HL-60 (cell line): Measurements from ENCODE around the gene SUMF1.

Experiments used
- CTCF ChIP-seq: IDR thresholded peaks from one replicate; pipeline ENCODE4 v1.5.1; 2011; ENCODE audit warnings: low read length, control low read depth, inconsistent platforms; ENCODE audit not compliant: insufficient read depth
- POLR2AphosphoS5 ChIP-seq: IDR thresholded peaks from 2 replicates; pipeline ENCODE4 v1.6.1; 2012; ENCODE audit warnings: low read depth
- SPI1 ChIP-seq: IDR thresholded peaks from 2 replicates; pipeline ENCODE4 v1.6.1; 2012; ENCODE audit warnings: low read depth, mild to moderate bottlenecking, borderline replicate concordance

- TF ChIP-seq CTCF: no peak
- TF ChIP-seq SPI1: no peak
- no peak for TF ChIP-seq POLR2AphosphoS5
Observed at GRCh38 chr3:4501437-4501836, 34.4 kb upstream of the SUMF1 start.
